ENCODE results near the gene SNX25. TPM values are rescaled to one million over a fixed set of nuclear protein-coding genes. Genes with fewer than 3 reads are reported as not detected.
"Not testable (repeated sequence)": the region's sequence is repeated elsewhere in the genome, so short reads cannot be mapped to it uniquely, and the experiment has no call there.

The SNX25 gene
- total RNA-seq, 1 donor from 2014 or later: 20.4 TPM

DNA sequence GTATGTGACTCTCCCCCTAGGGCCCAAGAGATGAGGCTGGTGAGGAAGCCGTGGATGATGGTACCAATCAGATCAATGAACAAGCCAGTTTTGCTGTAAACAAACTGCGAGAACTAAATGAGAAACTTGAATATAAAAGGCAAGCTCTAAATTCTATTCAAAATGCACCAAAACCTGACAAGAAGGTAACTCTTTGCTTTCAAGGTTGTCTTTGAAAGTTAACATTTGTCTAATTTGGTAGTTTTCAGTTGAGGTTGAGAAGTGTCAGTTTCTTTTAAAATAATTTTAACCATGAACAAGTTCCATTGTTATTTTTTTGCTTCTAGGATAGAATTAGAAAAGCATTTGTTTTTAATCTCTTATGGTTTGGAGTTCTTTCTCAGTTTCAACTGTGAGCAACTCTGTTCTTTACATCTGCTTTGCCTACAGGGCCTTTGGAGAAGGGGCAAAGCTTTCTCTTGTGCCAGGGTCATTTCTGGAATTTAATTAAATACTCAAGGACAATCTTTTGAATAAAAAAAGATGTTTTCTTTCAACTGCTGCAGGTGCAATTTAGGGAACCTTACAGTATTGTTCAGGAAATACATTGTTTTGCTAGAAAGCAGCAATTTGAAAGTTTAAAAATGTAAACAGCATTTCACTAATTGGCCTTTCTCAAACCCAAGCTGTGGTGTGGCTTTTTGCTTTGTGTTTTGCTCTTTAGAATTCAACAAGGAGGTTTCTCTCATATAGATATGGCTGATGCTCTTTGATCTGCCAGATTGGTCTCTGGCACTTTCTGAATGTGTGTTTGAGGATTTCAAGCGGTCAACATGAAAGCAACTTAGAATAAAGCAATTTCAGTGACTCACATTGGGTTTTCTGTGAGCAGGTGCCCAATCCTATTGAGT lies 123.4 kb downstream of the SNX25 start:
- intact Hi-C loops (cut with micrococcal nuclease): no loop called here

DNA sequence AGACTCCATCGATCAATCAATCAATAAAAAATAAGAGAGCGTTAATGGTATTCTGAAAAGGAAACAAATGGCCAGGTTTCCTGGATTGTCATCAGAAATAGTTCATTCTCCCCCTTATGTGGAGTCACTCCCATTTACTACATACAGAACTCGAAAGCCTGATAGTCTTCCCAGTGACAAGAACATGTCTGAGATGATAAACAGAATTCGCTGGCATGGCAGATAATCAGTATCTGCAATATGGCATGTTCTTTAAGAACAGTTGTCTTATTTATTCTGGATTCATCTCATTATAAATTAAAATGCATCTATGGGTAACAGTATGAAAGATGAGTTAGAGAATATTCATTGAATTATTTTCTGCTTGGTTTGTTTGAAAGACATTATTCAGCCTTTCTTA lies 124.9 kb downstream of the SNX25 start:
- intact Hi-C loops (cut with micrococcal nuclease): no loop called here

DNA sequence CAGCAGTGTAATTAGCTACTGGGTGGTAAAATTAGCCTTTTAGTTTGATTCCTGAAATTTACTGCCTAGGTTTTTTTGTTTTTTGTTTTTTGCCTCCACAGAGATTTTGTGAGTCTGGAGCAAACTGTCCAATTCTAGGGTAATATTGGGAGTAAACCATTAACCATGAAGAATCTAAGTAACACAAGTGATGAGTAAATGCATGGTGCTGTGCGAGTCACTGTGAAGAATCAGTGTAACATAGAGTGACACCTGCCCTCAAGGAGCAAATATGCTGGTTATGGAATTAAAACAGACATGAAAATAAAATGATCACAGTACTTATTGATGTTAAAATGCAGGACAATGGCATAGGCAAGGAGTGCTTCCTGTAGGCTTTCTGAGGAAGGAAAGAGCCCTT lies 126.2 kb downstream of the SNX25 start:
- intact Hi-C loops (cut with micrococcal nuclease): no loop called here

DNA sequence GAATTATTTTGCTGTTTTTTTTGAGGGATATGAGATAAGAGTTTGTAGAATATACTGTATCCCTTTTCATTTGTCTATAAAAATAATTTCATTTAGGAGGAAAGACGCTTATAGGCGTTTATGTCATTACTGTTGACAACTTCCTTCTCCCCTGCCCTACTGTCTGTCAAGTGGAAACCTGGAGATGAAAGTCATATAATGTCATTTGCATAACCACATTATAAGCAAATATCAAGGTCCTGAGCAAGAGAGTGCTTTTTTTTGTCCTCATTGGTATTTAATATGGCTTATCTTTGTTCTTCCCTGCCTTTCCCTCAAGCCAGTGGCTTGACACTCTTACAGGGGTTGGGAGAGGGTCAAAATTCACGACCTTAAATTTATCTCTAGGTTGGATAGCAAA lies 130.5 kb downstream of the SNX25 start:
- intact Hi-C loops (cut with micrococcal nuclease): no loop called here

DNA sequence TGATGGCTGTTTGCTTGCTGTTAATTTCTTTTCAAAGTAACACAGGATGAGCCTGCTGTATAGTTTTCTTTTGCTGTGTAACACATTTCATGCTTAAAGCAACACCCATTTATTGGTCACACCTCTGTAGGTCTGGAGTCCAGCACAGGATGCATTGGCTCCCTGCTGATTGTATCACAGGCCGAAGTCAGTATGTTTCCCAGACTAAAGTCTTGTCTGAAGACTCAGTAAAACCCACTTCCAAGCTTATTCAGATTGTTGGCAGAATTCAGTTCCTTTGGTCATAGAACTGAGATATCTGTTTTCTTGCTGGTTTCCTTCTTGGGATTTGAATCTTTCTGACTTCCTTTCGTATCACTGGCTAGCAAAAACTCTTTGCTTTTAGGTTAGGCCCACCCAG lies 132.0 kb downstream of the SNX25 start:
- intact Hi-C loops (cut with micrococcal nuclease): no loop called here

DNA sequence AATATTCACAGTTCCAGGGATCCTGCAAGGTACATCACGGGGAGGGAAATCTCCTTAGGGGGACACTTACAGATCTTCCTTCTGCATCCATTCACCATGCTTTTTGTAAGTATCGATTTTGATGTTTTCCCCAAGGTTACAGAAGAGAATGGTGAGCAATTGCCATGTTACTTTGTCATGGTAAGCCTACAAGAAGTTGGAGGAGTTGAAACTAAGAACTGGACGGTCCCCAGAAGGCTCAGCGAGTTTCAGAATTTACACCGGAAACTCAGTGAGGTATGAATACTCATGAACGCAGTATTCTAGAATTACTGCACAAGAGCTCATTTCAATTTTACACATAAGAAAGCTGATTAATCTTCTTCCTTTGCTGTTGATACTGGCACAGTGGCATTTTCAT lies 132.4 kb downstream of the SNX25 start:
- intact Hi-C loops (cut with micrococcal nuclease): no loop called here

DNA sequence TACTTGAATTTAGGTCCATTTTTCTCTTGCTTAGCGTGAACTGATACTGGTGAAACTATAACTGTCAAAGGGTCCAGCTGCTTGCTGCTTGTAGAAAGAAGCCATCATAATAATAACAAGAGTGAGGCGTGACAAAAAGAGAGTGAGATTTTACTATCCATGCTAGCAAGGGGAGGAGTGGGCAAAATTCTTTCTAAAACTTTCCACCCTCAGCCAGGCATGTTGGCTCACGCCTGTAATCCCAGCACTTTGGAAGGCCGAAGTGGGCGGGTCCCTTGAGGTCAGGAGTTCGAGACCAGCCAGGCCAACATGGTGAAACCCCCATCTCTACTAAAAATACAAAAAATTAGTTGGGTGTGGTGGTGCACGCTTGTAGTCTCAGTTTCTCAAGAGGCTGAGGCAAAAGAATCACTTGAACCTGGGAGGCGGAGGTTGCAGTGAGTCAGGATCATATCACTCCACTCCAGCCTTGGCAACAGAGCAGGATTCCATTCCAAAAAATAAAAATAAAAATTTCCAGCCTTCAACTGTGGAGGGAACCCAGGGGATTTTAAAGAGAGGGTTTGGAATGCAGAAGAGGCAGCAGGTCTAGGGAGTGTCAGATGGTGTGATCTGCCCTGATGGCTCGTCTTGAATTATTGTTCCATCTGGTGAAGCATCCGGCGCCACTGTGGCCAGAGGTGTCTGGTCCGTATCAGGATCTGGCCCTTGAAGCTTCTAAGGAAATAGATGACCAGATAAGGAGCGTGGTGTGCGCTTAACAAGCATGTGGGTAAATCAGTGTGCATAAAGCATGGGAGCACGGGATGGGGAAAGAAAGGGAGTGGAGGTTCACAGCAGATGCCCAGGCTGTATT lies 134.6 kb downstream of the SNX25 start:
- intact Hi-C loops (cut with micrococcal nuclease): loop anchor here (2.0 kb wide), 1 partner anchor 51 kb away; the partner anchor contains the start of gene LRP2BP

DNA sequence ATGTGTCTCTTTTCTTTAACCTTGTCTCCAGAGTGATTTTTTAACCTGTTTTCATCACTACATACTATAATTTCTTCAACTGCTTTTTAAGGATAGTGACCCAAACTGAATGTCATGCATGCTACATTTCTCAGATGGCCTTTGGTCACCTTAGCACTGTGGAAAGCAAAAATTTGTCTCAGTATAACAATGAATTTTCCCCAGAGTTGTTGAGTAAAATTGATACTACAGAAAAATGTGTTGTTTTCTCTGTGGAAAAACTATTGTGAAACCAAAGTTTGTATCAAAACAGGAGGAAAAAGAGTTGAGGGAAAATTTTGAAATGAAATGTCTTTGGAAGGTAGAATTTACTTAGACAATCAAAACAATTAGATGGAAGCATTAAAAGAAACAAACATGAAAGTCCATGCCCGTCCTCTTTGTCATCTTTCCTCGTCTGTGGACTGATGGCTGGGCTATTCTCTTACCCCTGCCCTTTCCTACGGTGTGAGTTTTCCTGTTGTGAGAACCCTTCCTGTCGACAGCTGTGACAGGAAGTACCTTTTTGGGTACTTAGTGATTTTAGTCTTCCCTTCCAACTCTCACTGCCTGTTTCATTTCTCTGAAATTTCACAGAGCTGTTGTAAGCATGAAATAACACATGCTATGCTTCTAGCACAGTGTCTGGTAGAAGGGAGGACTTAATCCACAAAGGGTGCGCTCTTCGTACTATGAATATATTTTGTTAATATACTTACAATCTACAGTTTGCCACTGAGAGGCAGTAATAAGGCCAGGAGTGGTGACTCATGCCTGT lies 135.5 kb downstream of the SNX25 start:
- intact Hi-C loops (cut with micrococcal nuclease): loop anchor here (2.0 kb wide), 1 partner anchor 50 kb away; the partner anchor contains the start of gene LRP2BP

DNA sequence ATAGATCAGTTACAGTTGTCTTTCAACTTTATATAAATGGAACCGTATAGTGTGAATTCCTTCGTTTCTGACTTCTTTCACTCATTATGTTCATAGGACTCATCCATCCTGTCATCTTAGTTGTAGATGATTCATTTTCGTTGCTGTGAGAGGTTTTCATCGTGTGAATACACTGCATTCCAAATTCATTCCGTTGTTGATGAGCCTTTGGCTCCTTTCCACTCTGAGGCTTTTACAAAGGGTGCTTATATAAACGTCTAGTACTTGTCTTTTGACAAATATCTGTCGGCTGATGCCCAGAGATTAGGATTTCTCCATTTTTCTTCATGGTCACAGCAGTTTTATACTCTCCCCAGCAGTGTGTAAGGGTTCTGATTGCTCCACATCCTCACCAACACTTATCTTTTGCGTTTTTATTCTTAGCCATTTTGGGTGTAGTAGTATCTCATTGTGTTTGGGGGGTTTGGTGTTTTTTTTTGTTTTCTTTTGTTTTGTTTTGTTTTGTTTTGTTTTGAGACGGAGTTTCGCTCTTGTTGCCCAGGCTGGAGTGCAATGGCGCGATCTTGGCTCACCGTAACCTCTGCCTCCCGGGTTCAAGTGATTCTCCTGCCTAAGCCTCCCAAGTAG lies 137.7 kb downstream of the SNX25 start:
- intact Hi-C loops (cut with micrococcal nuclease): no loop called here

DNA sequence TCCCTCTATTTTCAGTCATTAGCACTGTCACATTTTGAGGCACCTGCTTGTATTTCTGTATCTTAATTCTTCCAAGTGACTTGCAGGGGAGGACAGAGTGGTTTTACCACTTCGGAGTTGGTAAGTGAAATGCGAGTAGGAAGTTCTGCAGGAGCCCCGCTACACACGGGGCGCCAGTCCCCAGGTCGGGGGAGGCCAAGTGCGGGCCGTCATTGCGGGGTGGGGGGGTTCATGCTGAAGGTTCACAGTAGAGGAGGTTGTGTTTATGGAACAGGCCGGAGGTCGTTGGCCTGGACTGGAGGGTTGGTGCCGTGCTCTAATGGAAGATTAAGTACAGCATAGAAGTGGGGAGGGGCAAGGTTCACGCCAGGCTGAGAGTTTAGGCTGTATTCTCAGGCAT lies 142.3 kb downstream of the SNX25 start:
- intact Hi-C loops (cut with micrococcal nuclease): no loop called here

DNA sequence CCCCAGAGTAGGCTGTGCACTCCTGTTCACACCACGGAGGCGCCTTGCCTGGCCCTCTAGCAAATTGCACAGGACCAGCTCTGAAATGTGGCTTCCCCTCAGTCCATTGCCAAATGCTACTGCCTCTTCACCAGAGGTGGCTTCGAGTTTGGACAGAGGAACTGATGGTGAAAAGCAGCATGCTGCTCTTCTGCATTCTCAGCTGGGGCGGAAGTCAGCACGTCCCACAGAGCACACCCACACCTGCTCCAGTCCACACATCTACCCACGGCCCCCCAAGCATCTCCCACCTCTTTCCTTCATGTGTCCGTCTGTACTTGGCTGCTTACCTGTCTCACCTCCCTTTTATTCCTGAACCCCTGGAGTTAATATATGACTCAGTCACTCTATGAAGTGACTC lies 142.8 kb downstream of the SNX25 start:
- intact Hi-C loops (cut with micrococcal nuclease): no loop called here

DNA sequence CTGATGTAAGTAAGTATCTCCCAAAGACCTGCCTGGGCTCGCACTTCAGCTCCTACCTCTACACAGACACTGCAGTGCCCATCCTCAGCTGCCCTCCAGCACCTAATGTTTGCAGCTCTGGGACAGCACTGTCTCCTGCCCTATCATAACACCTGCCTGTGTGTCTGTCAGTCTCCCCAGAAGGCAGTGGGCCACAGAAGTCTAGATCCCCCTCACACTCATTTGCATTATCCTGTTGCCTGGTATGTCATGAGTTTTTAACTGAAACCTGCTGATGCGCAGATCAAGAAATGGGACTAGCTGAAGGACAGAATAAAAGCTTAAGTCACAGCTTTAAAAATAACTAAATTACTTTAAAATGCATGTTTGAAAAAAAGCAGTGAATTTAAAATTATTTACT lies 143.3 kb downstream of the SNX25 start:
- intact Hi-C loops (cut with micrococcal nuclease): no loop called here

DNA sequence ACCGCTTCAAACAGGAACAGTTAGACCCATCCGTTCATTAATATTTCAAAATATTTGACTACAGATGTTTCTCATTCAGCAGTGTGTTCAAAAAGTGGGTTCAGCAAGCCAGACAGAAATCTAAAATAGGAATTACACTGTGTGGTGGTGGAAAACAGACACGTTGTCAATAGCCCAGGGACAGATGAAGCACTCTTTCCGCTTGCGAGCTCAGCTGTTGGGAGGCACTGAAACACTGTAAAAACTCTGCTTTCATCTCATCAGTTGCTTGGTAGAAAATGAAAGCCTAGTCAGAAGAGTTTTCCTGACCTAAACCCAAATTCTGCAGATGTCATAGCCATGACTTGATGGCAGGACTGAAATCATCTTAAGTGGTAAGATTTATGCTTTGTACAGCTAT lies 147.8 kb downstream of the SNX25 start:
- intact Hi-C loops (cut with micrococcal nuclease): no loop called here

DNA sequence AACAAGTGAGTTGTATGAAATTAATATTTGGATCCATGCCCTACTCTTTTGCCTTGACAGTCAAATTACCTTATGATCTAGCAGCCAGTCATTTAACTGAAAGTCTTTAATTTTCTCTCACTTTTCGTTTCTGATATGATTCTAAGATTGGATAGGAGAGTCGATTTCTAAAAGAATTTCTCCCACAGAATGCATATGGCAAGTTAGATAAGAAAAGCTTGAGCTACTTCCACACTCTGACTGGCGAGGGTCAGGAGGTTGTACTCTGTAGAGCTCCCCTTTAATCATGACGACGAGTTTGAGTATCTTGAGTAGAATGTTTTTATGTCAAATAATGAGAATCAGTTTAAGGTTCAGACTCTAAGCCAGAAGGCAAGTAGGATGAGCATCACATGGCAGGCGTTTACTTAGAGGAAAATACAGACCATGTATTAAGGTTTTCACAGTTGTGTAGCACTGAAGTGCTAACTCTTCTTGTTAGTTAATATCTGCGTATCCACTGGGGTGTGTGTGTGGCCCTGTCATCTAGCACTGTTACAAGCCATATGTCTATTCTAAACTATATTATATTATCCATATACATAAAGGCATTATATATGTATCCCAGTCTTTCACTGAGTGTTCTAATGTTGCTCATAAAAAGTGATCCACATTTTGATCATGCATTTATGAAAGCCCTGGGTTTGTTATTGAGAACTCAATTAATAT lies 148.5 kb downstream of the SNX25 start:
- intact Hi-C loops (cut with micrococcal nuclease): no loop called here

DNA sequence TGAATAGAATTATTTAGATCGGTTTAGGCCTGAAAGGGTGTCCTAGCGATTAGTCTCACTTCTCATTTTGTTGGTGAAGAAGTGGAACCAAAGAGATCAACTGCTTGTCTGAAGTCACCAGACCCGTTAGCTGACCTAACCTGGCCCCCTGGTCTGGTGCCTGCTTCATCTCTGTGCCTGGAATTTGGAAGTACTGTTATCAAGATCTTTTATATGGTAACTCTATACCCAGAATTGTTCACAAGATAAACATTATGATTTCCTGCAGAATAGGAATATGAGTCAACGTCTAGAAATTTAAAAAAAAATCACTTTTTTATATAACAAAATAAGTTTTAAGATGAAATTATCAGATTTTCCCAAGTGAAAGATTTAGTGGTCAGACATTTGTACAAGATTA lies 149.1 kb downstream of the SNX25 start:
- intact Hi-C loops (cut with micrococcal nuclease): no loop called here

DNA sequence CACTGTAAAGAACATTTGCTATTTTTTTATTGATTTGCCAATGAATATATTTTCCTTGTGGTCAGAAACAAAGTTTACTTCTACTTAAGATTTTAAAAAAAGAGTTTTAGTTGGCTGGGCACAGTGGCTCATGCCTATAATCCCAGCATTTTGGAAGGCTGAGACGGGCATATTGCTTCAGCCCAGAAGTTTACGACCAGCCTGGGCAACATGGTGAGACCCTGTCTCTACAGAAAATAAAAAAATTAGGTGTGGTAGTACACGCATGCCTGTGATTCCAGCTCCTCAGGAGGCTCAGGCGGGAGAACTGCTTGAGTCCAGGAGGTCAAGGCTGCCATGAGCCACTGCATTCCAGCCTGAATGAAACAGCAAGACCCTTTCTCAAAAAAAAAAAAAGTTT lies 149.6 kb downstream of the SNX25 start:
- intact Hi-C loops (cut with micrococcal nuclease): no loop called here

DNA sequence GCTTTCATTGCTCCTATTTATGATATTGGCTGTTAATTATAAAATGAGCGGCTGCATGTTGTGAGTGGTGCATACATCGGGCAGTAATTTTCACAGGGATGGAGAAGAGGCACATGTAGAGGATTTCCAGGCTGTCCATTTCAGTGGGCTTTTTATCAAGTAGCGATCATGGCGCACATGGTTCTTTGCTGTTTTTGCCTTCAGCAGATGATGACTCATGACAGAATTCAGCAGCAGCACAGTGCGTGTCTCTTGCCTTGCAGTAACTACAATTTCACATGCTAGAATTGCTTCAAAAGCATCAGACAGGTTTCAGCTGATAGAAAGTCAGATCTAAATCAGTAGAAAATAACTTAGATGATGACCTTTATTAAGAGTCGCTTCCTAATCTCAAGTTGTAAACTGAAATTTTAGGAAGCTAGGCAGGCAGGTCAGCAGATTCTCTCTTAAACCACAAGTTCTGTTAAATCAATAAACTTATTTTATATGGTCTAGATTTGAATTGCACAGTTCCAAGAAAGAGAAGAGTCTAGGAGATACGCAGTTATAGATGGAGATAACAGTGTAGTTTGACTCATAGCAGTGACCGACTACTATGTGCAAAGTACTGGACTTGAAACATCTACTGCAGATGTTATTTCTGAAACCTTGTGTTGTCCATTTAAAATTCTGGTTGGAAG lies 150.5 kb downstream of the SNX25 start:
- intact Hi-C loops (cut with micrococcal nuclease): no loop called here

DNA sequence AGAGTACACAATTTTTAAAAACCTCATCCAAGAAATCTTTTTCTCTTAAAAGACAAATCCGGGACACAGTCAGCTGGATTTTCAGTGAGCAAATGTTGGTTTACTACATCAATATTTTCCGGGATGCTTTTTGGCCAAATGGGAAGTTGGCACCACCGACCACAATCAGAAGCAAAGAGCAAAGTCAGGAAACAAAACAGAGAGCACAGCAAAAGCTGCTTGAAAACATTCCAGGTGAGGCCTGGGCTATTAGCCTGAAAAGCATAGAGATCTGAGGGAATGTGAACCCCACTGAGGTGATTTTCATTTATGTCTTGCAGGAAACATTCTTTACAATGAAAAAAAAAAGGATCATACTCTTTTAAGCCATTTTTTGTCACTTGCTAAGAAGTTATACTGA lies 152.5 kb downstream of the SNX25 start:
- intact Hi-C loops (cut with micrococcal nuclease): no loop called here

DNA sequence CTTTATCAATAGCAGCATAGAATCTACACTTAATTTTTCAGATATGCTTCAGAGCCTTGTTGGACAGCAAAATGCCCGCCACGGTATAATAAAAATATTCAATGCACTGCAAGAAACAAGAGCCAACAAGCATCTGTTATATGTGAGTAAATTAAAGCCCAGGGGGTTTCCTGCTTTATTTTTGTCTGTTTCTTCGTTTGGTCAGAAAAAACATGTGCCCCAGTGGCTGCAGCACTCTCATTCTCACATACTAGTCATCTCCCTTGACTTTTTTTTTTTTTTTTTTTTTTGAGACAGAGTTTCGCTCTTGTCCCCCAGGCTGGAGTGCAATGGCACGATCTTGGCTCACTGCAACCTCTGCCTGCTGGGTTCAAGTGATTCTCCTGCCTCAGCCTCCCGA lies 153.2 kb downstream of the SNX25 start:
- intact Hi-C loops (cut with micrococcal nuclease): not testable (repeated sequence)

DNA sequence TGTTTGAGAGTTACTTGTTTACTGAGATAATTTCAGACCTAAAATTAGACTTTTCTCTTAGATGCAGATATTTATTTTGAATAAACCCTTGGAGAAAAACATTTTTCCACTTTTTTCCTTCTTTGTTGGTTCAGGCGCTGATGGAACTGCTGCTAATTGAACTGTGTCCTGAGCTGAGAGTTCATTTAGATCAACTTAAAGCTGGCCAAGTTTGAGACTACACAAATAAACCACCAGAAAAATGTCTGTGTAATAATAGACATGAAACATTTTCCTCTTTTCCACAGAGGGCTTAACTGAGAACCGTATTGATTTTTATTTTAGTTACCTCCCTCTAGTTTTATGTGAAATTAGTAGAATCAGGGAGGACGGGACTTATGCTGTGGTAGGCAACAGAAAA lies 153.9 kb downstream of the SNX25 start:
- intact Hi-C loops (cut with micrococcal nuclease): no loop called here

Measured in T-helper 1 cell treated with Interleukin-12 subunit alpha and Interleukin-12 subunit beta and Interleukin-4 antibody, amounts not matched to agents 30 ng/mL and 1 ng/mL, for 36 hours (primary cell).